ENCODE results near the gene FAM163A. TPM values are rescaled to one million over a fixed set of nuclear protein-coding genes. Genes with fewer than 3 reads are reported as not detected.

The FAM163A gene
- total and polyA plus RNA-seq, 2 donors (not counting 1 experiment from before 2014, with no cell fraction given), result not detected

GRCh38 chr1:179825206-179825605 lies 82.1 kb downstream of the FAM163A start:
- DNase-seq (ENCODE audit: low read depth in 2 of 2), result no peak
- no peak overlapping the region for H3K4me3 ChIP-seq (replicated peaks in 1 of 4; ENCODE audit: control extremely low read depth in 1 of 4, insufficient read depth in 1 of 4, low read depth in 3 of 4, low read length in 4 of 4)
- H2AFZ ChIP-seq (ENCODE audit: low read length), result no peak overlapping the region
- H3K27me3 ChIP-seq (ENCODE audit: control insufficient read depth, insufficient read depth, low read length), result peaks cover 8% of the 10 kb centered on the region
- no peak overlapping the region for H3K9ac ChIP-seq (ENCODE audit: insufficient read depth, low read length)
- no peaks in the 10 kb centered on the region for H4K20me1 ChIP-seq (ENCODE audit: control insufficient read depth, extremely low read depth, insufficient read depth, low read length)
- no peaks in the 10 kb centered on the region for H3K9me3 ChIP-seq (ENCODE audit: control insufficient read depth, insufficient read depth, low read depth, low read length)
- no peak overlapping the region for H3K27ac ChIP-seq (ENCODE audit: insufficient read depth, low read length)
- no peaks in the 10 kb centered on the region for H3K36me3 ChIP-seq (ENCODE audit: control insufficient read depth, insufficient read depth, low read length)
- H3K79me2 ChIP-seq (ENCODE audit: control insufficient read depth, insufficient read depth, low read length), result no peaks in the 10 kb centered on the region
- no peak for TF ChIP-seq CTCF (conservative IDR thresholded peaks at IDR 0.05 in 1 of 2, IDR thresholded peaks at IDR 0.05 in 1 of 2; ENCODE audit: low read depth in 1 of 2, low read length in 2 of 2)
- no peak for TF ChIP-seq EZH2 (IDR thresholded peaks at IDR 0.05; ENCODE audit: low read length, missing control alignments)
- H3K4me2 ChIP-seq (ENCODE audit: extremely low read depth, insufficient read depth, low read length), result no peak overlapping the region
- H3K4me1 ChIP-seq (ENCODE audit: control insufficient read depth, extremely low read depth, insufficient read depth, low read length), result no peaks in the 10 kb centered on the region

GRCh38 chr1:179825798-179826460 lies 82.8 kb downstream of the FAM163A start:
- Histone ChIP-seq H3K36me3 (ENCODE audit: control insufficient read depth, insufficient read depth, low read length) (no peaks in the 10 kb centered on the region), H3K9ac (ENCODE audit: insufficient read depth, low read length) (no peak overlapping the region), H3K79me2 (ENCODE audit: control insufficient read depth, insufficient read depth, low read length) (no peaks in the 10 kb centered on the region), H2AFZ (ENCODE audit: low read length) (no peak overlapping the region), H3K4me2 (ENCODE audit: extremely low read depth, insufficient read depth, low read length) (no peak overlapping the region), H3K27ac (ENCODE audit: insufficient read depth, low read length) (no peak overlapping the region), H4K20me1 (ENCODE audit: control insufficient read depth, extremely low read depth, insufficient read depth, low read length) (no peaks in the 10 kb centered on the region), H3K4me1 (ENCODE audit: control insufficient read depth, extremely low read depth, insufficient read depth, low read length) (no peaks in the 10 kb centered on the region), H3K9me3 (ENCODE audit: control insufficient read depth, insufficient read depth, low read depth, low read length) (no peaks in the 10 kb centered on the region), H3K4me3 (replicated peaks in 1 of 4; ENCODE audit: control extremely low read depth in 1 of 4, insufficient read depth in 1 of 4, low read depth in 3 of 4, low read length in 4 of 4) (no peak overlapping the region), H3K27me3 (ENCODE audit: control insufficient read depth, insufficient read depth, low read length) (peaks cover 8% of the 10 kb centered on the region)
- TF ChIP-seq EZH2 (IDR thresholded peaks at IDR 0.05; ENCODE audit: low read length, missing control alignments) (no peak), CTCF (conservative IDR thresholded peaks at IDR 0.05 in 1 of 2, IDR thresholded peaks at IDR 0.05 in 1 of 2; ENCODE audit: low read depth in 1 of 2, low read length in 2 of 2) (no peak)
- DNase-seq (ENCODE audit: low read depth in 2 of 2), result no peak

GRCh38 chr1:179826626-179827280 lies 83.7 kb downstream of the FAM163A start:
- TF ChIP-seq CTCF (conservative IDR thresholded peaks at IDR 0.05 in 1 of 2, IDR thresholded peaks at IDR 0.05 in 1 of 2; ENCODE audit: low read depth in 1 of 2, low read length in 2 of 2), result no peak
- no peak for TF ChIP-seq EZH2 (IDR thresholded peaks at IDR 0.05; ENCODE audit: low read length, missing control alignments)

More at GRCh38 chr1:179826626-179827280, 83.7 kb downstream of the FAM163A start:
- no peak overlapping the region for H3K9ac ChIP-seq (ENCODE audit: insufficient read depth, low read length)
- H3K27ac ChIP-seq (ENCODE audit: insufficient read depth, low read length), result no peak overlapping the region
- no peaks in the 10 kb centered on the region for H3K79me2 ChIP-seq (ENCODE audit: control insufficient read depth, insufficient read depth, low read length)
- no peak for DNase-seq (ENCODE audit: low read depth in 2 of 2)
- no peaks in the 10 kb centered on the region for H3K36me3 ChIP-seq (ENCODE audit: control insufficient read depth, insufficient read depth, low read length)
- no peak overlapping the region for H2AFZ ChIP-seq (ENCODE audit: low read length)
- H3K9me3 ChIP-seq (ENCODE audit: control insufficient read depth, insufficient read depth, low read depth, low read length), result no peaks in the 10 kb centered on the region
- no peaks in the 10 kb centered on the region for H3K4me1 ChIP-seq (ENCODE audit: control insufficient read depth, extremely low read depth, insufficient read depth, low read length)
- no peaks in the 10 kb centered on the region for H4K20me1 ChIP-seq (ENCODE audit: control insufficient read depth, extremely low read depth, insufficient read depth, low read length)
- no peak overlapping the region for H3K4me2 ChIP-seq (ENCODE audit: extremely low read depth, insufficient read depth, low read length)
- peaks cover 8% of the 10 kb centered on the region for H3K27me3 ChIP-seq (ENCODE audit: control insufficient read depth, insufficient read depth, low read length)
- H3K4me3 ChIP-seq (replicated peaks in 1 of 4; ENCODE audit: control extremely low read depth in 1 of 4, insufficient read depth in 1 of 4, low read depth in 3 of 4, low read length in 4 of 4), result no peak overlapping the region

All from fibroblast of lung (primary cell).